GM18868 (cell line): ENCODE measurements around the gene PIH1D1.
A peak's percentile ranks its signal among the peaks of the same experiment; 100 is the strongest.

Experiments used
- ATAC-seq: cut with Tn5 transposase; IDR thresholded peaks from one replicate; pipeline ENCODE4 v1.9.1; 2021; ENCODE audit warnings: mild to moderate bottlenecking, moderate library complexity; ENCODE audit not compliant: unreplicated experiment

Gene PIH1D1

GRCh38 chr19:49451430-49452181 lies at the start of gene PIH1D1:
PIH1D1 (minus strand) TSS chr19:49451814; CDS start chr19:49451574, 240 bp downstream.
- peak; percentile 54 for ATAC-seq

GRCh38 chr19:49499030-49499670 lies 47.5 kb upstream of the PIH1D1 start:
- no peak for ATAC-seq

GRCh38 chr19:49498475-49498874 lies 46.9 kb upstream of the PIH1D1 start:
- ATAC-seq, result no peak

- ATAC-seq, result no peak
Measured at GRCh38 chr19:49497789-49498103, 46.1 kb upstream of the PIH1D1 start.

GRCh38 chr19:49497047-49497788 lies 45.6 kb upstream of the PIH1D1 start:
- ATAC-seq, result no peak

GRCh38 chr19:49496574-49497008 lies 45.0 kb upstream of the PIH1D1 start:
- no peak for ATAC-seq

- ATAC-seq, result no peak
Measured at GRCh38 chr19:49492573-49493405, 41.2 kb upstream of the PIH1D1 start.

GRCh38 chr19:49491804-49492572 lies 40.4 kb upstream of the PIH1D1 start:
- no peak for ATAC-seq

GRCh38 chr19:49491030-49491803 lies 39.6 kb upstream of the PIH1D1 start:
- ATAC-seq, result no peak

- no peak for ATAC-seq
Measured at GRCh38 chr19:49490287-49491029, 38.8 kb upstream of the PIH1D1 start.

- ATAC-seq, result no peak
Measured at GRCh38 chr19:49489601-49490167, 38.1 kb upstream of the PIH1D1 start.

- no peak for ATAC-seq
Measured at GRCh38 chr19:49488863-49489537, 37.4 kb upstream of the PIH1D1 start.

GRCh38 chr19:49488046-49488862 lies 36.6 kb upstream of the PIH1D1 start:
- ATAC-seq, result no peak

GRCh38 chr19:49487277-49488045 lies 35.8 kb upstream of the PIH1D1 start, which contains the start of gene RPL13A:
RPL13A (plus strand) TSS chr19:49487608; CDS start chr19:49487630, 22 bp downstream.
- ATAC-seq, result peak; percentile 93

GRCh38 chr19:49486710-49487276 lies 35.2 kb upstream of the PIH1D1 start:
- no peak for ATAC-seq

GRCh38 chr19:49486232-49486631 lies 34.6 kb upstream of the PIH1D1 start:
- ATAC-seq, result no peak
